ENCODE data around the gene KREMEN1. TPM values are rescaled to one million over a fixed set of nuclear protein-coding genes. Genes with fewer than 3 reads are reported as not detected.

KREMEN1 gene
- total RNA-seq, 4 donors from 2014 or later: 11.1 to 23.8 (median 13.9) TPM

GRCh38 chr22:29040385-29041275, 32.2 kb upstream of the KREMEN1 start:
- TF ChIP-seq, protein P1, sequence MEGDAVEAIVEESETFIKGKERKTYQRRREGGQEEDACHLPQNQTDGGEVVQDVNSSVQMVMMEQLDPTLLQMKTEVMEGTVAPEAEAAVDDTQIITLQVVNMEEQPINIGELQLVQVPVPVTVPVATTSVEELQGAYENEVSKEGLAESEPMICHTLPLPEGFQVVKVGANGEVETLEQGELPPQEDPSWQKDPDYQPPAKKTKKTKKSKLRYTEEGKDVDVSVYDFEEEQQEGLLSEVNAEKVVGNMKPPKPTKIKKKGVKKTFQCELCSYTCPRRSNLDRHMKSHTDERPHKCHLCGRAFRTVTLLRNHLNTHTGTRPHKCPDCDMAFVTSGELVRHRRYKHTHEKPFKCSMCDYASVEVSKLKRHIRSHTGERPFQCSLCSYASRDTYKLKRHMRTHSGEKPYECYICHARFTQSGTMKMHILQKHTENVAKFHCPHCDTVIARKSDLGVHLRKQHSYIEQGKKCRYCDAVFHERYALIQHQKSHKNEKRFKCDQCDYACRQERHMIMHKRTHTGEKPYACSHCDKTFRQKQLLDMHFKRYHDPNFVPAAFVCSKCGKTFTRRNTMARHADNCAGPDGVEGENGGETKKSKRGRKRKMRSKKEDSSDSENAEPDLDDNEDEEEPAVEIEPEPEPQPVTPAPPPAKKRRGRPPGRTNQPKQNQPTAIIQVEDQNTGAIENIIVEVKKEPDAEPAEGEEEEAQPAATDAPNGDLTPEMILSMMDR (IDR thresholded peaks at IDR 0.05): peak in 1 of 3 donors; percentile 51
- ATAC-seq (ENCODE audit: low FRiP score) (peak; percentile 59), DNase-seq (ENCODE audit: low spot score) (no peak)

DNA sequence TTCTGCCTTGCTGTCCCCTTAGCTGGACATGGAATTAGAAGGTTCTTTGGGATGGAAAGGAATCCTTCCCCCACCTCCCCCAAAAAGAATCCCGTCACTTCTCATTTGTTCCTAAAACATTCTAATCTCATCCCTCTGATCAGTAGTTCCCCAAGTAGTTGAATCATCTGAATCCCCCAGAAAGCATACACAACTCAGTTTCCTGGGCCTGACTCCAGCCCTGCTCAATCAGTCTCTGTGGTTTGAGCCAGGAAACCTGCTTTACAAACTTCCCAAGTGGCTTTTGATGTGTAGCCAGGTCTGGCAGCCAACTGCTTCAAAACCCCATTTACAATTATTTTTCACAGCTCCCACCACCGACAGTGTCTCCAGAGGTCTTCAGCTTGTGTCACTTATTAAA, 31.4 kb upstream of the KREMEN1 start:
- TF ChIP-seq, protein P1 (IDR thresholded peaks at IDR 0.05): no peak
- ATAC-seq (ENCODE audit: low FRiP score) (no peak), DNase-seq (ENCODE audit: low spot score) (no peak)

DNA sequence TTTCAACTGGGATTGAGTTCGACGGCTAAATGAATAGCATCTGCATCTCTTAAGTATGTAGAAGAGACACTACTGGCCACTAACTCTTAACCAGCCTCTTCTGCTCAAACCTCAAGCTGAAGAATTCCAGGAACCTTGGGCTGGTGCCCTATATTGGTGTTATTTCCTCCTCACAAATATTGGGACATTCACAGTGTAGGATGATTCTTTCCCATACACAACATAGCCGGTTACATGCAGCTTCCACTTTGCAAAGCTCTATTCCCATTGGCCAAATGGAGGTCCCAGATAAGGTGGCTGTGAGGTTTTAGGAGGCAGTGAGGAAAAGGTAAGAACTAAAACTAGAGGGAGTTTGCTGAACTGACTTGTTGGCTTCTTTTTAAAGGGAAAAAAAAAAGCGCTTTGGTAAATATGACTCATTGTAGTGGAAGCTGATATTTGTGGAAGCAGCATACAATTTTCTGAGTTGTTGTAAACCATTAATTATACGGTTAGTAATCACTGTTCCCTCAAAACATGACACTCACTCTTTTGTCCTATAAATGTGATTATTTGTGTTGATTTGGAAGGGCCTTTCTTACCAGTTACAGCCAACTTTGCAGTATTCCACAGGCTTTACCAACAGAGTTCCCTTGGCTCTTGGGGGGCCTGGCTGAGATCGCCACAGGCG, 28.8 kb upstream of the KREMEN1 start:
- DNase-seq (ENCODE audit: low spot score) (no peak), ATAC-seq (ENCODE audit: low FRiP score) (peak; percentile 30)
- TF ChIP-seq, protein P1 (IDR thresholded peaks at IDR 0.05): no peak

DNA sequence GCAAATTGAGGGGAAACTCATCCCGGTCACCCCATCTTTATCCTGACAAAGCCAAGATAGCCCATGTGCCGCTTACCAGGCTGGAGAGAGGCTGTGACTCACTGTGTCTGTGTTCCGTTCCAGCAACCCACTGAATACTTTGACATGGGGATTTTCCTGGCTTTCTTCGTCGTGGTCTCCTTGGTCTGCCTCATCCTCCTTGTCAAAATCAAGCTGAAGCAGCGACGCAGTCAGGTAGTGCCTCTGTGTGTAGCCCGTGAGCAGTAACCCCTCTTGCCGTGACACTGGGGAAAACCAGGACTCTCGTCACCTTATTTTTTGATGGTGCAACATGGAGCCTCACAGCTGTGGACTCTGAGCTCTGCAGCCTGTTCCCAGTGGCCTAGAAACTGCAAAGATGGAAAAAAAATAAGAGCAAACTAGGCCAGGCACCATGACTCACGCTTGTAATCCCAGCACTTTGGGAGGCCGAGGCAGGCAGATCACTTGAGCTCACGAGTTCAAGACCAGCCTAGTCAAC, 28.1 kb upstream of the KREMEN1 start:
- no peak for DNase-seq (ENCODE audit: low spot score)

DNA sequence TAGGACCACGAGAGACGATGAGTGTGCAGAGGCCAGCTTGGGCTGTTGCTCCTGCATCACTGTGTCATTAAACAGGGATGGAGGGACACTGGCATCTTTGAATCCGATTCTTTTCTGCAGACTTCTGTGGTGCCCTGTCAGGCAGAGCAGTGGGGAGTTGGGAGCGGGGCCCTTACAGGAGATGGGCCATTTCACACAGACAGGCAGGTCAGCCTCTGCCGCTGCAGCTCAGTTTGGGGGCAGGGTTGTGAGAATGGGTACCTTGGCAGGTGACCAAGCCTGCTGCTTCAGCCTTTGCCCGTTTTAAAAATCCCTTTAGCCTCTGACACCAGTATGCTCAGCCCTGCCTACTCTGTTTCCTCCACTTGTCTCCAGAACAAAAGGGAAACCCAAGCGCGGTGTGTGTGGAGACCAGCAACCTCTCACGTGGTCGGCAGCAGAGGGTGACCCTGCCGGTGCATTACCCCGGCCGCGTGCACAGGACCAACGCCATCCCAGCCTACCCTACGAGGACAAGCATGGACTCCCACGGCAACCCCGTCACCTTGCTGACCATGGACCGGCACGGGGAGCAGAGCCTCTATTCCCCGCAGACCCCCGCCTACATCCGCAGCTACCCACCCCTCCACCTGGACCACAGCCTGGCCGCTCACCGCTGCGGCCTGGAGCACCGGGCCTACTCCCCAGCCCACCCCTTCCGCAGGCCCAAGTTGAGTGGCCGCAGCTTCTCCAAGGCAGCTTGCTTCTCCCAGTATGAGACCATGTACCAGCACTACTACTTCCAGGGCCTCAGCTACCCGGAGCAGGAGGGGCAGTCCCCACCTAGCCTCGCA, 23.8 kb upstream of the KREMEN1 start:
- DNase-seq (ENCODE audit: low spot score): no peak
- TF ChIP-seq, protein P1 (IDR thresholded peaks at IDR 0.05): no peak
- no peak for ATAC-seq (ENCODE audit: low FRiP score)

More for the DNA sequence above, 28.1 kb upstream of the KREMEN1 start:
- ATAC-seq (ENCODE audit: low FRiP score): peak; percentile 80
- TF ChIP-seq, protein P1 (IDR thresholded peaks at IDR 0.05): no peak

DNA sequence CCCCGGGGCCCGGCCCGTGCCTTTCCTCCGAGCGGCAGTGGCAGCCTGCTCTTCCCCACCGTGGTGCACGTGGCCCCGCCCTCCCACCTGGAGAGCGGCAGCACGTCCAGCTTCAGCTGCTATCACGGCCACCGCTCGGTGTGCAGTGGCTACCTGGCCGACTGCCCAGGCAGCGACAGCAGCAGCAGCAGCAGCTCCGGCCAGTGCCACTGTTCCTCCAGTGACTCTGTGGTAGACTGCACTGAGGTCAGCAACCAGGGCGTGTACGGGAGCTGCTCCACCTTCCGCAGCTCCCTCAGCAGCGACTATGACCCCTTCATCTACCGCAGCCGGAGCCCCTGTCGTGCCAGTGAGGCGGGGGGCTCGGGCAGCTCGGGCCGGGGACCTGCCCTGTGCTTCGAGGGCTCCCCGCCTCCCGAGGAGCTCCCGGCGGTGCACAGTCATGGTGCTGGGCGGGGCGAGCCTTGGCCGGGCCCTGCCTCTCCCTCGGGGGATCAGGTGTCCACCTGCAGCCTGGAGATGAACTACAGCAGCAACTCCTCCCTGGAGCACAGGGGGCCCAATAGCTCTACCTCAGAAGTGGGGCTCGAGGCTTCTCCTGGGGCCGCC, 23.1 kb upstream of the KREMEN1 start:
- TF ChIP-seq, protein P1 (IDR thresholded peaks at IDR 0.05): no peak

More for the DNA sequence above, 23.1 kb upstream of the KREMEN1 start:
- ATAC-seq (ENCODE audit: low FRiP score): no peak
- DNase-seq (ENCODE audit: low spot score): no peak

Data from omental fat pad (tissue), 4 donors.